Pancreas (tissue), 10 donors: Measurements from ENCODE around the gene ZNF462. TPM values are rescaled to one million over a fixed set of nuclear protein-coding genes. Genes with fewer than 3 reads are reported as not detected.
"Not testable (repeated sequence)": the region's sequence is repeated elsewhere in the genome, so short reads cannot be mapped to it uniquely, and the experiment has no call there.

Experiments
- ATAC-seq, 4 donors: fragments of 200-7000 bp; cut with Tn5 transposase; one replicate each; pipeline versions ENCODE4 v1.8.0 to v1.9.1; 2020; ENCODE audit warnings: mild to moderate bottlenecking in 4 of 4, moderate library complexity in 4 of 4
- DNase-seq, 6 donors: peaks; one replicate each; pipeline ENCODE4 v3.0.0-alpha.2; 2020
- FAIRE-seq: peaks from 2 replicates; lab custom pipeline; 2012; peaks lifted over from hg19 to GRCh38; lab: Jason Lieb, UNC
- H3K27ac ChIP-seq, 4 donors: fragments of 200-600 bp; sonication (generic); 1 replicate in 3 of 4; 2 replicates in 1 of 4; pipeline versions ENCODE4 v1.5.0 to v1.8.0; 2020
- H3K27me3 ChIP-seq, 4 donors: fragments of 200-600 bp; one replicate each; pipeline ENCODE4 v1.8.0; 2021
- H3K36me3 ChIP-seq, 3 donors: fragments of 200-600 bp; sonication (generic) in 1 of 3; one replicate each; pipeline versions ENCODE4 v1.5.0 to v1.8.0; 2020 to 2021
- H3K4me1 ChIP-seq, 3 donors: fragments of 200-600 bp; one replicate each; pipeline ENCODE4 v1.8.0; 2021
- H3K4me3 ChIP-seq, 4 donors: fragments of 200-600 bp; sonication (generic) in 2 of 4; one replicate each; pipeline versions ENCODE4 v1.5.0 to v1.8.0; 2020 to 2021
- H3K9me3 ChIP-seq, 4 donors: fragments of 200-600 bp; one replicate each; pipeline ENCODE4 v1.8.0; 2021
- CTCF ChIP-seq, 4 donors: fragments of 200-600 bp; sonication (generic) in 3 of 4; IDR thresholded peaks; one replicate each; pipeline versions ENCODE4 v1.5.0 to v1.8.0; 2021; ENCODE audit warnings: antibody characterized with exemption in 4 of 4
- WGBS, 2 donors: extraction: QIAGEN DNeasy Blood & Tissue Kit; methylation state at CpG; one replicate each; pipeline ENCODE4 v1.1.7; 2013; 5-methylcytosine and 5-hydroxymethylcytosine counted together
- intact Hi-C, 3 donors: fragments of 100-400 bp; cut with DNase I; formaldehyde crosslinking; loops; one replicate each; pipeline versions ENCODE4 v1.11.1 to v1.14.2; 2022
- polyA plus RNA-seq, 2 donors: library from polyadenylated mRNA; stranded (reverse); fragments of 200-250 nt; gene quantifications; one replicate each; pipeline ENCODE4 v1.2.3, GENCODE V29; 2013
- total RNA-seq, 6 donors: library from RNA; stranded (reverse); fragmentation: NEBNext Ultra II Directional in 4 of 6; extraction: Animal tissue kit (Norgen Biotek cat#: 25700) in 4 of 6; gene quantifications; one replicate each; pipeline versions ENCODE4 v1.2.1 to v1.2.4, GENCODE V29; 2021 to 2023
- donor health status: healthy with polysubstance abuse.
- donor health status: DM: no; HTN: no; CAD: no; lungs with moderate emphysema.
- donor health status: DM: no; HTN: no; CAD: no.
- donor health status: control.
- donor health status: control.
- donor health status: Bipolar disorder and iron deficiency.
- donor health status: DM: yes; HTN: yes; CAD: no.
- donor health status: DM: no; HTN: no; CAD: no.
- donor health status: DM: no; HTN: no; CAD: no.
- donor health status: DM: yes; HTN: yes; CAD: no.

ZNF462 gene
- total and polyA plus RNA-seq, 8 donors, result 1.6 to 12.6 (median 3.7) TPM

GRCh38 chr9:106835840-106836239, 27.1 kb upstream of the ZNF462 start:
- 89 to 90% methylated on average over 2 of the region's 2 CpGs for WGBS, 2 donors
- intact Hi-C loops, result no loop called here
- FAIRE-seq, result no peak

GRCh38 chr9:106843371-106843770, 19.6 kb upstream of the ZNF462 start:
- Histone ChIP-seq H3K4me3 (no peak overlapping the region), H3K27ac (no peak overlapping the region), H3K36me3 (no peaks in the 10 kb centered on the region), H3K4me1 (no peaks in the 10 kb centered on the region), H3K27me3 (no peaks in the 10 kb centered on the region), H3K9me3 (no peaks in the 10 kb centered on the region)
- intact Hi-C loops, result no loop called here
- no peak for FAIRE-seq
- DNase-seq, result no peak
- ATAC-seq, result no peak
- no peak for TF ChIP-seq CTCF (IDR thresholded peaks at IDR 0.05)
- 53 to 65% methylated on average over 1 of the region's 1 CpG for whole genome bisulfite sequencing, 2 donors

More at GRCh38 chr9:106835840-106836239, 27.1 kb upstream of the ZNF462 start:
- no peaks in the 10 kb centered on the region for H3K36me3 ChIP-seq
- no peaks in the 10 kb centered on the region for H3K27me3 ChIP-seq
- H3K27ac ChIP-seq, result no peak overlapping the region
- ATAC-seq, result no peak
- no peak for DNase-seq
- H3K4me1 ChIP-seq, result no peaks in the 10 kb centered on the region
- H3K4me3 ChIP-seq, result no peak overlapping the region
- no peaks in the 10 kb centered on the region for H3K9me3 ChIP-seq
- no peak for TF ChIP-seq CTCF (IDR thresholded peaks at IDR 0.05)

GRCh38 chr9:106846307-106846706, 16.7 kb upstream of the ZNF462 start:
- no peak for TF ChIP-seq CTCF (IDR thresholded peaks at IDR 0.05)
- no peak for ATAC-seq
- intact Hi-C loops, result no loop called here
- DNase-seq, result no peak
- H3K4me3 ChIP-seq, result no peak overlapping the region
- no peaks in the 10 kb centered on the region for H3K27me3 ChIP-seq
- no peak overlapping the region for H3K27ac ChIP-seq
- peak; percentile 68 for FAIRE-seq
- H3K9me3 ChIP-seq, result no peaks in the 10 kb centered on the region
- H3K36me3 ChIP-seq, result no peaks in the 10 kb centered on the region
- 86% methylated on average over 1 of the region's 1 CpG for WGBS, 2 donors
- no peaks in the 10 kb centered on the region for H3K4me1 ChIP-seq

GRCh38 chr9:106846857-106847256, 16.1 kb upstream of the ZNF462 start:
- DNase-seq (no peak), FAIRE-seq (no peak), ATAC-seq (no peak)
- no peak for TF ChIP-seq CTCF (IDR thresholded peaks at IDR 0.05)
- intact Hi-C loops, result no loop called here
- no peaks in the 10 kb centered on the region for H3K9me3 ChIP-seq
- H3K27me3 ChIP-seq, result no peaks in the 10 kb centered on the region
- WGBS, 2 donors, result 82 to 83% methylated on average over 2 of the region's 2 CpGs
- H3K4me1 ChIP-seq, result no peaks in the 10 kb centered on the region
- no peak overlapping the region for H3K27ac ChIP-seq
- H3K4me3 ChIP-seq, result no peak overlapping the region
- H3K36me3 ChIP-seq, result no peaks in the 10 kb centered on the region

DNA sequence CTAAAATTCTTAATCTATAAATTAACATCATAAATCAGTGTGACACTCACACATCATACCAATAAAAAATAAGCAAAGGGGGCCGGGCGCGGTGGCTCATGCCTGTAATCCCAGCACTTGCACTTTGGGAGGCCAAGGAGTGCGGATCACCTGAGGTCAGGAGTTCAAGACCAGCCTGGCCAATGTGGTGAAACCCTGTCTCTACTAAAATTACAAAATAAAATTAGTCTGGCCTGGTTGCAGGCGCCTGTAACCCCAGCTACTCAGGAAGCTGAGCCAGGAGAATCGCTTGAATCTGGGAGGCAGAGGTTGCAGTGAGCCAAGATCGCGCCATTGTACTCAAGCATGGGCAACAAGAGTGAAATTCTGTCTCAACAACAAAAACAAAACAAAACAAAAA, 11.3 kb upstream of the ZNF462 start:
- DNase-seq, H3K9me3 ChIP-seq, H3K27ac ChIP-seq, intact Hi-C loops, FAIRE-seq, H3K4me3 ChIP-seq, H3K36me3 ChIP-seq, ATAC-seq, H3K27me3 ChIP-seq, H3K4me1 ChIP-seq: not testable (repeated sequence)
- 94 to 97% methylated on average over 8 of the region's 8 CpGs for WGBS, 2 donors
